ENCODE data around the gene SLCO1B1.
"Not testable (repeated sequence)": the region's sequence is repeated elsewhere in the genome, so short reads cannot be mapped to it uniquely, and the experiment has no call there.

Gene SLCO1B1

GRCh38 chr12:21130998-21131397 is at the start of gene SLCO1B1:
Gene SLCO1B1, plus strand, starts transcription at chr12:21131194. Its CDS starts 10,381 bp downstream, at chr12:21141575.
- no peak for DNase-seq (ENCODE audit: low read depth in 3 of 3, low spot score in 1 of 3)

- DNase-seq (ENCODE audit: low read depth in 3 of 3, low spot score in 1 of 3): not testable (repeated sequence)
These were observed 46.2 kb upstream of the SLCO1B1 start for GRCh38 chr12:21084753-21085152.

GRCh38 chr12:21111732-21112131 is 19.3 kb upstream of the SLCO1B1 start:
- DNase-seq (ENCODE audit: low read depth in 3 of 3, low spot score in 1 of 3): no peak

- no peak for DNase-seq (ENCODE audit: low read depth in 3 of 3, low spot score in 1 of 3)
These were observed 17.7 kb upstream of the SLCO1B1 start for GRCh38 chr12:21113266-21113665.

- DNase-seq (ENCODE audit: low read depth in 3 of 3, low spot score in 1 of 3): no peak
These were observed 13.0 kb upstream of the SLCO1B1 start for GRCh38 chr12:21117995-21118394.

GRCh38 chr12:21118760-21119159 is 12.2 kb upstream of the SLCO1B1 start:
- DNase-seq (ENCODE audit: low read depth in 3 of 3, low spot score in 1 of 3): no peak

GRCh38 chr12:21129351-21129750 is 1.6 kb upstream of the SLCO1B1 start:
- no peak for DNase-seq (ENCODE audit: low read depth in 3 of 3, low spot score in 1 of 3)

GRCh38 chr12:21129906-21130305 is 1.1 kb upstream of the SLCO1B1 start:
- no peak for DNase-seq (ENCODE audit: low read depth in 3 of 3, low spot score in 1 of 3)

GRCh38 chr12:21137318-21137999 is 6.5 kb downstream of the SLCO1B1 start:
- DNase-seq (ENCODE audit: low read depth in 3 of 3, low spot score in 1 of 3): not testable (repeated sequence)

- DNase-seq (ENCODE audit: low read depth in 3 of 3, low spot score in 1 of 3): no peak
These were observed 7.0 kb downstream of the SLCO1B1 start for GRCh38 chr12:21138016-21138415.

GRCh38 chr12:21144309-21144708 is 13.3 kb downstream of the SLCO1B1 start:
- DNase-seq (ENCODE audit: low read depth in 3 of 3, low spot score in 1 of 3): no peak

- DNase-seq (ENCODE audit: low read depth in 3 of 3, low spot score in 1 of 3): not testable (repeated sequence)
These were observed 18.9 kb downstream of the SLCO1B1 start for GRCh38 chr12:21149861-21150260.

GRCh38 chr12:21151184-21151583 is 20.2 kb downstream of the SLCO1B1 start:
- no peak for DNase-seq (ENCODE audit: low read depth in 3 of 3, low spot score in 1 of 3)

- DNase-seq (ENCODE audit: low read depth in 3 of 3, low spot score in 1 of 3): no peak
These were observed 24.7 kb downstream of the SLCO1B1 start for GRCh38 chr12:21155522-21156351.

- DNase-seq (ENCODE audit: low read depth in 3 of 3, low spot score in 1 of 3): no peak
These were observed 34.1 kb downstream of the SLCO1B1 start for GRCh38 chr12:21165048-21165447.

- no peak for DNase-seq (ENCODE audit: low read depth in 3 of 3, low spot score in 1 of 3)
These were observed 39.0 kb downstream of the SLCO1B1 start for GRCh38 chr12:21169878-21170472.

- no peak for DNase-seq (ENCODE audit: low read depth in 3 of 3, low spot score in 1 of 3)
These were observed 41.1 kb downstream of the SLCO1B1 start for GRCh38 chr12:21172079-21172478.

- DNase-seq (ENCODE audit: low read depth in 3 of 3, low spot score in 1 of 3): no peak
These were observed 52.8 kb downstream of the SLCO1B1 start for GRCh38 chr12:21183721-21184275.

- no peak for DNase-seq (ENCODE audit: low read depth in 3 of 3, low spot score in 1 of 3)
These were observed 59.0 kb downstream of the SLCO1B1 start for GRCh38 chr12:21190016-21190415.

- DNase-seq (ENCODE audit: low read depth in 3 of 3, low spot score in 1 of 3): not testable (repeated sequence)
These were observed 83.4 kb downstream of the SLCO1B1 start for GRCh38 chr12:21214433-21214832.

GRCh38 chr12:21219206-21219605 is 88.2 kb downstream of the SLCO1B1 start:
- no peak for DNase-seq (ENCODE audit: low read depth in 3 of 3, low spot score in 1 of 3)

- no peak for DNase-seq (ENCODE audit: low read depth in 3 of 3, low spot score in 1 of 3)
These were observed 89.3 kb downstream of the SLCO1B1 start for GRCh38 chr12:21220266-21220665.
